B cell (primary cell): ENCODE measurements around the gene COX6A2. TPM values are rescaled to one million over a fixed set of nuclear protein-coding genes. Genes with fewer than 3 reads are reported as not detected.

Experiments
- ATAC-seq: fragments of 200-7000 bp; cut with Tn5 transposase; one replicate; pipeline ENCODE4 v1.10.0; 2021; ENCODE audit warnings: low read depth, mild to moderate bottlenecking, moderate number of reproducible peaks, moderate library complexity
- CTCF ChIA-PET: fragments of 350-600 bp; sonication (Branson Sonifier 250); formaldehyde crosslinking; loops from one replicate; lab custom pipeline; 2021; ENCODE audit warnings: antibody characterized with exemption, inconsistent platforms; lab: Charles Lee
- POLR2A ChIA-PET: fragments of 350-600 bp; sonication (Branson Sonifier 250); formaldehyde crosslinking; loops from one replicate; lab custom pipeline; 2021; ENCODE audit warnings: antibody characterized with exemption; lab: Charles Lee
- DNase-seq: peaks from one replicate; pipeline ENCODE4 v3.0.0; 2013
- H2AFZ ChIP-seq: 2 replicates; pipeline ENCODE4 v1.6.1; 2012; ENCODE audit warnings: mild to moderate bottlenecking, low read depth, low read length; ENCODE audit not compliant: insufficient read depth, poor library complexity, severe bottlenecking
- H3K27ac ChIP-seq, 2 donors: 1 replicate in 1 of 2; 2 replicates in 1 of 2; pipeline ENCODE4 v1.5.1; 2012 to 2013; ENCODE audit warnings: low read length in 2 of 2, mild to moderate bottlenecking in 2 of 2, moderate library complexity in 1 of 2
- H3K27me3 ChIP-seq, 4 experiments: fragments of 200-600 bp in 1 of 4; sonication (generic) in 1 of 4; replicated peaks in 1 of 4; 1 replicate in 2 of 4; 2 replicates in 2 of 4; pipeline versions ENCODE4 v1.6.1 to v1.7.0; 2013 to 2016; ENCODE audit warnings: low read length in 3 of 4, mild to moderate bottlenecking in 2 of 4, mixed read lengths in 1 of 4, moderate library complexity in 1 of 4; ENCODE audit not compliant: insufficient read depth in 4 of 4, control insufficient read depth in 3 of 4; ENCODE audit errors: control extremely low read depth in 1 of 4
- H3K36me3 ChIP-seq, 2 experiments: replicated peaks in 1 of 2; 1 replicate in 1 of 2; 2 replicates in 1 of 2; pipeline versions ENCODE4 v1.6.1 to v1.7.1; 2013; ENCODE audit warnings: low read length in 1 of 2; ENCODE audit not compliant: insufficient read depth in 2 of 2, control insufficient read depth in 1 of 2; ENCODE audit errors: control extremely low read depth in 1 of 2, extremely low read depth in 1 of 2
- H3K4me1 ChIP-seq, 2 donors: fragments of 200-600 bp in 1 of 2; sonication (generic) in 1 of 2; 1 replicate in 1 of 2; 2 replicates in 1 of 2; pipeline versions ENCODE4 v1.5.1 to v1.6.1; 2013 to 2017; ENCODE audit warnings: low read length in 2 of 2; ENCODE audit not compliant: control insufficient read depth in 2 of 2, insufficient read depth in 2 of 2
- H3K4me2 ChIP-seq: replicated peaks from 2 replicates; pipeline ENCODE3; 2012; ENCODE audit warnings: mild to moderate bottlenecking, low read depth, low read length; ENCODE audit not compliant: poor library complexity, severe bottlenecking
- H3K4me3 ChIP-seq, 5 experiments: fragments of 200-600 bp in 1 of 5; sonication (generic) in 1 of 5; 1 replicate in 3 of 5; 2 replicates in 2 of 5; pipeline versions ENCODE4 v1.5.1 to v1.7.0; 2011 to 2016; ENCODE audit warnings: low read length in 4 of 5, mild to moderate bottlenecking in 4 of 5, low read depth in 2 of 5, control low read depth in 1 of 5, moderate library complexity in 1 of 5; ENCODE audit not compliant: insufficient read depth in 1 of 5; ENCODE audit errors: control extremely low read depth in 1 of 5, extremely low read depth in 1 of 5
- H3K79me2 ChIP-seq: fragments of 200-600 bp; sonication (generic); one replicate; pipeline ENCODE4 v1.6.0; 2016; ENCODE audit warnings: low read length; ENCODE audit not compliant: control insufficient read depth, insufficient read depth
- H3K9ac ChIP-seq: fragments of 200-600 bp; sonication (generic); 2 replicates; pipeline ENCODE4 v1.6.1; 2017; ENCODE audit warnings: mild to moderate bottlenecking, low read length, moderate library complexity
- H3K9me3 ChIP-seq, 3 donors: one replicate each; pipeline versions ENCODE4 v1.6.1 to v1.7.1; 2013; ENCODE audit warnings: low read length in 2 of 3; ENCODE audit not compliant: control insufficient read depth in 2 of 3, insufficient read depth in 1 of 3; ENCODE audit errors: control extremely low read depth in 1 of 3
- H4K20me1 ChIP-seq: 2 replicates; pipeline ENCODE4 v1.6.0; 2012; ENCODE audit warnings: mild to moderate bottlenecking, low read length; ENCODE audit not compliant: insufficient read depth, control insufficient read depth, poor library complexity, severe bottlenecking
- H3K27ac Mint-ChIP-seq: one replicate; pipeline ENCODE4 v1.8.0; 2021; ENCODE audit warnings: mixed read lengths
- H3K27me3 Mint-ChIP-seq: one replicate; pipeline ENCODE4 v1.8.0; 2021; ENCODE audit warnings: mixed read lengths
- H3K4me1 Mint-ChIP-seq: one replicate; pipeline ENCODE4 v1.8.0; 2021; ENCODE audit warnings: mixed read lengths
- H3K4me3 Mint-ChIP-seq: one replicate; pipeline ENCODE4 v1.8.0; 2021; ENCODE audit warnings: mixed read lengths
- H3K9me3 Mint-ChIP-seq: one replicate; pipeline ENCODE4 v1.8.0; 2022; ENCODE audit warnings: mixed read lengths; ENCODE audit not compliant: insufficient read depth
- CTCF ChIP-seq: fragments of 200-600 bp; IDR thresholded peaks from one replicate; pipeline ENCODE4 v1.8.0; 2022; ENCODE audit warnings: antibody characterized with exemption, mild to moderate bottlenecking
- EZH2 ChIP-seq: IDR thresholded peaks from 2 replicates; pipeline ENCODE4 v1.6.1; 2012; ENCODE audit warnings: borderline replicate concordance, low read depth, mild to moderate bottlenecking, moderate library complexity, low read length; ENCODE audit not compliant: insufficient read depth, poor library complexity, severe bottlenecking
- WGBS: methylation state at CpG from one replicate; pipeline ENCODE4 v1.1.5; 2013; ENCODE audit warnings: missing lambda C conversion rate; ENCODE audit not compliant: insufficient coverage; 5-methylcytosine and 5-hydroxymethylcytosine counted together
- intact Hi-C: fragments of 100-400 bp; cut with micrococcal nuclease; formaldehyde crosslinking; loops from one replicate; pipeline ENCODE4 v1.10.0; 2022
- polyA plus RNA-seq: library from polyadenylated mRNA; depleted of rRNA; stranded (reverse); fragments of >200 nt; gene quantifications from 2 replicates; pipeline ENCODE4 v1.2.3, GENCODE V29; 2012
- total RNA-seq, 2 donors: library from RNA; stranded (reverse); fragments of 120-200 nt in 1 of 2; gene quantifications; 1 replicate in 1 of 2; 2 replicates in 1 of 2; pipeline versions ENCODE4 v1.2.3 to v1.2.4, GENCODE V29; 2013 to 2022

Gene COX6A2
- total and polyA plus RNA-seq, 2 donors (not counting 1 experiment from before 2014, with no cell fraction given): not detected

GRCh38 chr16:31466381-31466841, 38.3 kb upstream of the COX6A2 start:
- no peaks in the 10 kb centered on the region for H4K20me1 ChIP-seq
- ChIA-PET POLR2A (no interaction called here), CTCF (no interaction called here)
- TF ChIP-seq EZH2 (no peak), CTCF (no peak)
- no peaks in the 10 kb centered on the region for H3K9me3 Mint-ChIP-seq
- H3K36me3 ChIP-seq: peaks cover 0 to 20% of the 10 kb centered on the region in 2 experiments
- H3K27ac ChIP-seq: no peak overlapping the region
- no peaks in the 10 kb centered on the region for H3K27me3 Mint-ChIP-seq
- no peak overlapping the region for H2AFZ ChIP-seq
- DNase-seq (no peak), ATAC-seq (no peak)
- H3K4me1 Mint-ChIP-seq: peaks cover 32% of the 10 kb centered on the region
- peaks cover 14 to 16% of the 10 kb centered on the region in 2 donors for H3K4me1 ChIP-seq
- H3K4me3 Mint-ChIP-seq: peak overlapping the region; percentile 68
- H3K27me3 ChIP-seq: peaks cover 0 to 8% (median 2%) of the 10 kb centered on the region in 4 experiments
- WGBS: 87% methylated on average over 18 of the region's 18 CpGs
- H3K4me2 ChIP-seq: no peak overlapping the region
- intact Hi-C loops: no loop called here
- no peak overlapping the region for H3K9ac ChIP-seq
- no peak overlapping the region for H3K27ac Mint-ChIP-seq
- no peak overlapping the region for H3K4me3 ChIP-seq
- no peaks in the 10 kb centered on the region for H3K9me3 ChIP-seq
- peaks cover 2% of the 10 kb centered on the region for H3K79me2 ChIP-seq

- POLR2A ChIA-PET: no interaction called here
- Histone ChIP-seq H3K27ac (no peak overlapping the region), H2AFZ (no peak overlapping the region), H3K4me1 (peaks cover 12% of the 10 kb centered on the region in 2 donors), H3K9me3 (no peaks in the 10 kb centered on the region), H3K9ac (no peak overlapping the region), H3K27me3 (peaks cover 0 to 2% (median 0%) of the 10 kb centered on the region in 4 experiments), H3K36me3 (peaks cover 0 to 20% of the 10 kb centered on the region in 2 experiments), H3K4me2 (no peak overlapping the region), H3K4me3 (no peak overlapping the region), H4K20me1 (no peaks in the 10 kb centered on the region), H3K79me2 (peaks cover 7% of the 10 kb centered on the region)
- H3K27ac Mint-ChIP-seq: no peak overlapping the region
- no peaks in the 10 kb centered on the region for H3K9me3 Mint-ChIP-seq
- intact Hi-C loops: no loop called here
- no peaks in the 10 kb centered on the region for H3K27me3 Mint-ChIP-seq
- no peak for DNase-seq
- CTCF ChIA-PET: no interaction called here
- 72% methylated on average over 18 of the region's 20 CpGs for WGBS
- TF ChIP-seq EZH2: no peak
- TF ChIP-seq CTCF: no peak
- H3K4me1 Mint-ChIP-seq: peaks cover 32% of the 10 kb centered on the region
- no peak for ATAC-seq
- no peak overlapping the region for H3K4me3 Mint-ChIP-seq
These were observed 37.7 kb upstream of the COX6A2 start for GRCh38 chr16:31465788-31466370.
